ENCODE results near the gene LRRC4C. TPM values are rescaled to one million over a fixed set of nuclear protein-coding genes. Genes with fewer than 3 reads are reported as not detected.

Gene LRRC4C
- polyA plus RNA-seq, 1 donor from 2014 or later = 24.3 TPM

DNA sequence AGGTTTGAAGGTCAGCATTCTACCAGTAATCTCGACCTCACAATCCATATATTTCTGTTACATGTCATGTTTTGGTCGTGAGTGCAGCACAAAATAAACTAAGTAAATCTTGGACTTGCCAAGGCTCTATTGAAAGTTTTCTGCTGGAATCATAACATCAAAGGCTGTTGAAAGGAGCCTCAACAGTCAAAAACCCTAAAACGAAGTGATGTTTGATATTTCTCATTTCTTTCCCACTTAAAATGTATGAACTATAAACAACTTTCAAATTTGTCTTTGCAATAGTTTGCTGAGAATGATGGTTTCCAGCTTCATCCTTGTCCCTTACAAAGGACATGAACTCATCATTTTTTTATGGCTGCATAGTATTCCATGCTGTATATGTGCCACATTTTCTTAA, 1118.5 kb downstream of the LRRC4C start:
- Histone ChIP-seq H3K4me2 (ENCODE audit: low read length) (no peak overlapping the region), H3K9me2 (ENCODE audit: insufficient read depth, low read length) (no peaks in the 10 kb centered on the region), H3K79me2 (replicated peaks; ENCODE audit: insufficient read depth, low read length) (no peaks in the 10 kb centered on the region), H3K27ac (ENCODE audit: low read length) (no peak overlapping the region), H3K9ac (ENCODE audit: low read length) (no peak overlapping the region), H3K36me3 (ENCODE audit: insufficient read depth, low read length) (no peaks in the 10 kb centered on the region), H3F3A (ENCODE audit: insufficient read depth, low read length, poor library complexity, severe bottlenecking) (no peaks in the 10 kb centered on the region), H3K4me3 (ENCODE audit: low read length) (no peak overlapping the region), H3K27me3 (ENCODE audit: insufficient read depth, low read depth, low read length) (no peaks in the 10 kb centered on the region), H2AFZ (ENCODE audit: low read depth, low read length) (no peak overlapping the region), H3K9me3 (ENCODE audit: low read length) (no peaks in the 10 kb centered on the region), H4K20me1 (ENCODE audit: insufficient read depth) (no peaks in the 10 kb centered on the region)
- TF ChIP-seq RAD21 (conservative IDR thresholded peaks at IDR 0.05) = no peak
- TF ChIP-seq EP300 (conservative IDR thresholded peaks at IDR 0.05; ENCODE audit: poor library complexity, severe bottlenecking) = no peak
- TF ChIP-seq TAF1 (IDR thresholded peaks at IDR 0.05; ENCODE audit: low read depth) = no peak
- TF ChIP-seq SMC3 (conservative IDR thresholded peaks at IDR 0.05; ENCODE audit: poor library complexity) = no peak
- TF ChIP-seq POLR2AphosphoS5 (IDR thresholded peaks at IDR 0.05) = no peak
- TF ChIP-seq EZH2 (IDR thresholded peaks at IDR 0.05; ENCODE audit: borderline replicate concordance, insufficient read depth, low read length, poor library complexity, severe bottlenecking) = no peak
- no peak for TF ChIP-seq MXI1 (conservative IDR thresholded peaks at IDR 0.05; ENCODE audit: poor library complexity, severe bottlenecking)

DNA sequence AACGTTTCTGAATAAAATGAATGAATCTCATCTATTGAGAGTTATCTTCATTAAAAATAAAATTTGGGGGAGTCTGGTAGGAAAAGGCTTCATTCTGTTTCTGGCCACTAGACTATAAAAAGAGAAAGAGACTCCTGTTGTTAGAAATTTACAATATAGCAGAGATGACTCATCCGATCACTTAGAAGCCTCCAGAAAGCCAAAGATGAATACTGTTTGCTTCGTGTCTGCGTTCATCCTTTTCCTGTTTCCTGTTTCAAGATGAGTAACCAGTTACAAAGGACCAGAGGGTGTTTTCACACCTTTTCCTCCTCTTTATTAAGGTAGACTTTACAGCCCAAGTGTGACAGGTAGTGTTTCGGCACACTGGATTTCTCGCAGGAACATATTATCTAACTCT, 1120.7 kb downstream of the LRRC4C start:
- Histone ChIP-seq H4K20me1 (ENCODE audit: insufficient read depth) (no peaks in the 10 kb centered on the region), H3K27ac (ENCODE audit: low read length) (no peak overlapping the region), H3K36me3 (ENCODE audit: insufficient read depth, low read length) (no peaks in the 10 kb centered on the region), H3K79me2 (replicated peaks; ENCODE audit: insufficient read depth, low read length) (no peaks in the 10 kb centered on the region), H3K27me3 (ENCODE audit: insufficient read depth, low read depth, low read length) (no peaks in the 10 kb centered on the region), H3K9me3 (ENCODE audit: low read length) (no peaks in the 10 kb centered on the region), H3K9me2 (ENCODE audit: insufficient read depth, low read length) (no peaks in the 10 kb centered on the region), H2AFZ (ENCODE audit: low read depth, low read length) (no peak overlapping the region), H3K9ac (ENCODE audit: low read length) (no peak overlapping the region), H3F3A (ENCODE audit: insufficient read depth, low read length, poor library complexity, severe bottlenecking) (no peaks in the 10 kb centered on the region), H3K4me2 (ENCODE audit: low read length) (no peak overlapping the region), H3K4me3 (ENCODE audit: low read length) (no peak overlapping the region)
- TF ChIP-seq RAD21 (conservative IDR thresholded peaks at IDR 0.05) (no peak), MXI1 (conservative IDR thresholded peaks at IDR 0.05; ENCODE audit: poor library complexity, severe bottlenecking) (no peak), EP300 (conservative IDR thresholded peaks at IDR 0.05; ENCODE audit: poor library complexity, severe bottlenecking) (no peak), TAF1 (IDR thresholded peaks at IDR 0.05; ENCODE audit: low read depth) (no peak), SMC3 (conservative IDR thresholded peaks at IDR 0.05; ENCODE audit: poor library complexity) (no peak), EZH2 (IDR thresholded peaks at IDR 0.05; ENCODE audit: borderline replicate concordance, insufficient read depth, low read length, poor library complexity, severe bottlenecking) (no peak), POLR2AphosphoS5 (IDR thresholded peaks at IDR 0.05) (no peak)
- TF ChIP-seq, protein P1, sequence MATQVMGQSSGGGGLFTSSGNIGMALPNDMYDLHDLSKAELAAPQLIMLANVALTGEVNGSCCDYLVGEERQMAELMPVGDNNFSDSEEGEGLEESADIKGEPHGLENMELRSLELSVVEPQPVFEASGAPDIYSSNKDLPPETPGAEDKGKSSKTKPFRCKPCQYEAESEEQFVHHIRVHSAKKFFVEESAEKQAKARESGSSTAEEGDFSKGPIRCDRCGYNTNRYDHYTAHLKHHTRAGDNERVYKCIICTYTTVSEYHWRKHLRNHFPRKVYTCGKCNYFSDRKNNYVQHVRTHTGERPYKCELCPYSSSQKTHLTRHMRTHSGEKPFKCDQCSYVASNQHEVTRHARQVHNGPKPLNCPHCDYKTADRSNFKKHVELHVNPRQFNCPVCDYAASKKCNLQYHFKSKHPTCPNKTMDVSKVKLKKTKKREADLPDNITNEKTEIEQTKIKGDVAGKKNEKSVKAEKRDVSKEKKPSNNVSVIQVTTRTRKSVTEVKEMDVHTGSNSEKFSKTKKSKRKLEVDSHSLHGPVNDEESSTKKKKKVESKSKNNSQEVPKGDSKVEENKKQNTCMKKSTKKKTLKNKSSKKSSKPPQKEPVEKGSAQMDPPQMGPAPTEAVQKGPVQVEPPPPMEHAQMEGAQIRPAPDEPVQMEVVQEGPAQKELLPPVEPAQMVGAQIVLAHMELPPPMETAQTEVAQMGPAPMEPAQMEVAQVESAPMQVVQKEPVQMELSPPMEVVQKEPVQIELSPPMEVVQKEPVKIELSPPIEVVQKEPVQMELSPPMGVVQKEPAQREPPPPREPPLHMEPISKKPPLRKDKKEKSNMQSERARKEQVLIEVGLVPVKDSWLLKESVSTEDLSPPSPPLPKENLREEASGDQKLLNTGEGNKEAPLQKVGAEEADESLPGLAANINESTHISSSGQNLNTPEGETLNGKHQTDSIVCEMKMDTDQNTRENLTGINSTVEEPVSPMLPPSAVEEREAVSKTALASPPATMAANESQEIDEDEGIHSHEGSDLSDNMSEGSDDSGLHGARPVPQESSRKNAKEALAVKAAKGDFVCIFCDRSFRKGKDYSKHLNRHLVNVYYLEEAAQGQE (IDR thresholded peaks at IDR 0.05; ENCODE audit: borderline replicate concordance) = no peak
- TF ChIP-seq, protein P2, sequence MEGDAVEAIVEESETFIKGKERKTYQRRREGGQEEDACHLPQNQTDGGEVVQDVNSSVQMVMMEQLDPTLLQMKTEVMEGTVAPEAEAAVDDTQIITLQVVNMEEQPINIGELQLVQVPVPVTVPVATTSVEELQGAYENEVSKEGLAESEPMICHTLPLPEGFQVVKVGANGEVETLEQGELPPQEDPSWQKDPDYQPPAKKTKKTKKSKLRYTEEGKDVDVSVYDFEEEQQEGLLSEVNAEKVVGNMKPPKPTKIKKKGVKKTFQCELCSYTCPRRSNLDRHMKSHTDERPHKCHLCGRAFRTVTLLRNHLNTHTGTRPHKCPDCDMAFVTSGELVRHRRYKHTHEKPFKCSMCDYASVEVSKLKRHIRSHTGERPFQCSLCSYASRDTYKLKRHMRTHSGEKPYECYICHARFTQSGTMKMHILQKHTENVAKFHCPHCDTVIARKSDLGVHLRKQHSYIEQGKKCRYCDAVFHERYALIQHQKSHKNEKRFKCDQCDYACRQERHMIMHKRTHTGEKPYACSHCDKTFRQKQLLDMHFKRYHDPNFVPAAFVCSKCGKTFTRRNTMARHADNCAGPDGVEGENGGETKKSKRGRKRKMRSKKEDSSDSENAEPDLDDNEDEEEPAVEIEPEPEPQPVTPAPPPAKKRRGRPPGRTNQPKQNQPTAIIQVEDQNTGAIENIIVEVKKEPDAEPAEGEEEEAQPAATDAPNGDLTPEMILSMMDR (IDR thresholded peaks at IDR 0.05; ENCODE audit: poor library complexity, severe bottlenecking) = no peak

Data from neural cell (in vitro differentiated cells).